ENCODE measurements around the gene TSHZ2.

TSHZ2 gene

DNA sequence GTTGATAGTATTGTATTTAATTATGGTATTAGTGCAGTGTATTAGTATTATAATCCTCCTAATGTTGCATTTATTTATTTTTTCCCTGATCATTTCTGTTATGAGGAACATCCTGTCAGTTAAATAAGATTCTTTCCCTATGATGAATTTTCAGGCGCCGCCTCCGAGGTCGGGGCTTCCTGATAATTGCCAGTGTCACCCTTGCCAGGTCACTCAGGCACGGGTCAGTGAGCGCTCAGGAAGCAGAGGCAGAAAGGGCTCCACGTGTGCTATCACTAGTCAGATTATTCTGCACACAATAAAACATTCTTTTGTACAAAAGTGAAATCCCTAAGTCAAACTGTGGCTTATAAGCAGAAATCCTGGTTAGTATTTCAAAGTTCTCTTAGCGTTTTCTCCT is 64.8 kb downstream of the TSHZ2 start:
- Histone ChIP-seq H4K8ac (ENCODE audit: low read length) (no peak overlapping the region), H3K27ac (ENCODE audit: low read length, poor library complexity, severe bottlenecking) (no peak overlapping the region), H3K23ac (ENCODE audit: low read length in 2 of 2) (no peak overlapping the region), H3K9ac (ENCODE audit: low read length) (peak overlapping the region; percentile 60), H2AFZ (ENCODE audit: low read depth, low read length) (no peak overlapping the region), H3K4me3 (ENCODE audit: insufficient read depth in 1 of 2, low read depth in 1 of 2, low read length in 2 of 2) (no peak overlapping the region), H2AK5ac (ENCODE audit: low read length, severe bottlenecking) (no peak overlapping the region), H3K4me2 (ENCODE audit: low read length, poor library complexity, severe bottlenecking) (no peak overlapping the region), H3K4ac (ENCODE audit: low read depth in 1 of 2, low read length in 2 of 2) (no peak overlapping the region), H3K9me3 (ENCODE audit: control insufficient read depth, low read length) (no peaks in the 10 kb centered on the region), H3K27me3 (ENCODE audit: control insufficient read depth in 1 of 2, insufficient read depth in 1 of 2, low read length in 2 of 2) (no peaks in the 10 kb centered on the region), H3K18ac (ENCODE audit: low read depth in 1 of 2, low read length in 2 of 2) (no peak overlapping the region), H3K14ac (ENCODE audit: low read length in 2 of 2) (no peak overlapping the region), H2BK5ac (ENCODE audit: low read depth, low read length, poor library complexity, severe bottlenecking) (no peak overlapping the region), H3K79me1 (replicated peaks; ENCODE audit: low read length, poor library complexity, severe bottlenecking) (no peaks in the 10 kb centered on the region), H3K36me3 (ENCODE audit: control insufficient read depth in 1 of 2, insufficient read depth in 2 of 2, low read depth in 1 of 2, low read length in 2 of 2) (no peaks in the 10 kb centered on the region), H2BK12ac (ENCODE audit: low read length in 2 of 2) (no peak overlapping the region), H4K91ac (ENCODE audit: low read length) (no peak overlapping the region), H3K4me1 (ENCODE audit: control insufficient read depth, insufficient read depth, low read depth, low read length) (no peaks in the 10 kb centered on the region), H2BK120ac (ENCODE audit: low read depth, low read length) (no peak overlapping the region), H2BK15ac (ENCODE audit: low read depth, poor library complexity, severe bottlenecking) (no peak overlapping the region)
- DNase-seq, result no peak
- 49% methylated on average over 8 of the region's 8 CpGs for WGBS

- H4K8ac ChIP-seq (ENCODE audit: low read length), result no peak overlapping the region
- H3K23ac ChIP-seq (ENCODE audit: low read length in 2 of 2), result no peak overlapping the region
- peak overlapping the region in 1 of 2 experiments; percentile 75 for H3K14ac ChIP-seq (ENCODE audit: low read length in 2 of 2)
- no peak overlapping the region for H2AK5ac ChIP-seq (ENCODE audit: low read length, severe bottlenecking)
- H3K4me3 ChIP-seq (ENCODE audit: insufficient read depth in 1 of 2, low read depth in 1 of 2, low read length in 2 of 2), result no peak overlapping the region
- H3K27ac ChIP-seq (ENCODE audit: low read length, poor library complexity, severe bottlenecking), result no peak overlapping the region
- no peaks in the 10 kb centered on the region for H3K27me3 ChIP-seq (ENCODE audit: control insufficient read depth in 1 of 2, insufficient read depth in 1 of 2, low read length in 2 of 2)
- no peak overlapping the region for H3K4me2 ChIP-seq (ENCODE audit: low read length, poor library complexity, severe bottlenecking)
- DNase-seq, result no peak
- no peak overlapping the region for H2BK120ac ChIP-seq (ENCODE audit: low read depth, low read length)
- H3K18ac ChIP-seq (ENCODE audit: low read depth in 1 of 2, low read length in 2 of 2), result peak overlapping the region in 1 of 2 experiments; percentile 21
- H2BK5ac ChIP-seq (ENCODE audit: low read depth, low read length, poor library complexity, severe bottlenecking), result no peak overlapping the region
- H3K4ac ChIP-seq (ENCODE audit: low read depth in 1 of 2, low read length in 2 of 2), result no peak overlapping the region
- no peaks in the 10 kb centered on the region for H3K79me1 ChIP-seq (replicated peaks; ENCODE audit: low read length, poor library complexity, severe bottlenecking)
- H2BK15ac ChIP-seq (ENCODE audit: low read depth, poor library complexity, severe bottlenecking), result no peak overlapping the region
- WGBS, result 99% methylated on average over 10 of the region's 10 CpGs
- no peaks in the 10 kb centered on the region for H3K4me1 ChIP-seq (ENCODE audit: control insufficient read depth, insufficient read depth, low read depth, low read length)
- H3K9me3 ChIP-seq (ENCODE audit: control insufficient read depth, low read length), result no peaks in the 10 kb centered on the region
- no peak overlapping the region for H2AFZ ChIP-seq (ENCODE audit: low read depth, low read length)
- H2BK12ac ChIP-seq (ENCODE audit: low read length in 2 of 2), result peak overlapping the region in 1 of 2 experiments; percentile 54
- no peaks in the 10 kb centered on the region for H3K36me3 ChIP-seq (ENCODE audit: control insufficient read depth in 1 of 2, insufficient read depth in 2 of 2, low read depth in 1 of 2, low read length in 2 of 2)
- H3K9ac ChIP-seq (ENCODE audit: low read length), result peak overlapping the region; percentile 60
- H4K91ac ChIP-seq (ENCODE audit: low read length), result no peak overlapping the region
Measured at GRCh38 chr20:53037621-53038020, 65.5 kb downstream of the TSHZ2 start.

DNA sequence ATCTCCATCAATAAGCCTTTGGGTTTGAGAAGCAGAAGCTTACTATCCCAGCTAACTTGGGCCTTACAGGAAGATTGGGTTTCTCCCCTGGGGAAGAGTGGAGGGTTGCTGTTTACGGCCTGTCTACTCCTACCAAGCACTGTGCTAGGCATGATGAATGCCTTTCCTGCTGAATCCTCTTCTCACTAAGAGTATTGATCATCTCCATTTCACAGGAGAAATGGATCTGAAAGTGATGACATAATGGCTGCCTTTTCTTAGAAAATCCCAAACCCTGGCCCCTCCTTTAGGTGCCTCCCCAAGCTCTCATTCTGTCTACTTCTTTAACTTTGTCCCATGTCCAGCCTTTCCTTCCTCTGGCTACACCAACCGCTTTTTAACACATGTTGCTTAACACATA is 66.1 kb downstream of the TSHZ2 start:
- WGBS, result no CpG with 5 or more reads among the region's 2 CpGs
- H3K27ac ChIP-seq (ENCODE audit: low read length, poor library complexity, severe bottlenecking), result no peak overlapping the region

GRCh38 chr20:53040693-53041589 is 68.8 kb downstream of the TSHZ2 start:
- H3K14ac ChIP-seq (ENCODE audit: low read length in 2 of 2), result no peak overlapping the region
- peak overlapping the region in 1 of 2 experiments; percentile 63 for H3K4me3 ChIP-seq (ENCODE audit: insufficient read depth in 1 of 2, low read depth in 1 of 2, low read length in 2 of 2)
- no peak overlapping the region for H2BK120ac ChIP-seq (ENCODE audit: low read depth, low read length)
- peak overlapping the region; percentile 87 for H3K9ac ChIP-seq (ENCODE audit: low read length)
- H2BK15ac ChIP-seq (ENCODE audit: low read depth, poor library complexity, severe bottlenecking), result no peak overlapping the region
- H3K4me1 ChIP-seq (ENCODE audit: control insufficient read depth, insufficient read depth, low read depth, low read length), result no peaks in the 10 kb centered on the region
- H3K36me3 ChIP-seq (ENCODE audit: control insufficient read depth in 1 of 2, insufficient read depth in 2 of 2, low read depth in 1 of 2, low read length in 2 of 2), result peaks cover 0 to 6% of the 10 kb centered on the region in 2 experiments
- H3K18ac ChIP-seq (ENCODE audit: low read depth in 1 of 2, low read length in 2 of 2), result no peak overlapping the region
- H3K9me3 ChIP-seq (ENCODE audit: control insufficient read depth, low read length), result no peaks in the 10 kb centered on the region
- H2BK12ac ChIP-seq (ENCODE audit: low read length in 2 of 2), result no peak overlapping the region
- H4K8ac ChIP-seq (ENCODE audit: low read length), result no peak overlapping the region
- H4K91ac ChIP-seq (ENCODE audit: low read length), result no peak overlapping the region
- 91% methylated on average over 14 of the region's 14 CpGs for WGBS
- no peaks in the 10 kb centered on the region for H3K79me1 ChIP-seq (replicated peaks; ENCODE audit: low read length, poor library complexity, severe bottlenecking)
- H3K27ac ChIP-seq (ENCODE audit: low read length, poor library complexity, severe bottlenecking), result no peak overlapping the region
- H3K27me3 ChIP-seq (ENCODE audit: control insufficient read depth in 1 of 2, insufficient read depth in 1 of 2, low read length in 2 of 2), result no peaks in the 10 kb centered on the region
- no peak overlapping the region for H2AK5ac ChIP-seq (ENCODE audit: low read length, severe bottlenecking)
- no peak for DNase-seq
- no peak overlapping the region for H2BK5ac ChIP-seq (ENCODE audit: low read depth, low read length, poor library complexity, severe bottlenecking)
- H2AFZ ChIP-seq (ENCODE audit: low read depth, low read length), result no peak overlapping the region
- peak overlapping the region in 1 of 2 experiments; percentile 9 for H3K23ac ChIP-seq (ENCODE audit: low read length in 2 of 2)
- H3K4me2 ChIP-seq (ENCODE audit: low read length, poor library complexity, severe bottlenecking), result no peak overlapping the region
- H3K4ac ChIP-seq (ENCODE audit: low read depth in 1 of 2, low read length in 2 of 2), result no peak overlapping the region

More for the DNA sequence above, 66.1 kb downstream of the TSHZ2 start:
- H3K79me1 ChIP-seq (replicated peaks; ENCODE audit: low read length, poor library complexity, severe bottlenecking), result no peaks in the 10 kb centered on the region
- H3K36me3 ChIP-seq (ENCODE audit: control insufficient read depth in 1 of 2, insufficient read depth in 2 of 2, low read depth in 1 of 2, low read length in 2 of 2), result no peaks in the 10 kb centered on the region
- no peak overlapping the region for H3K4me3 ChIP-seq (ENCODE audit: insufficient read depth in 1 of 2, low read depth in 1 of 2, low read length in 2 of 2)
- no peak overlapping the region for H3K23ac ChIP-seq (ENCODE audit: low read length in 2 of 2)
- H3K4me2 ChIP-seq (ENCODE audit: low read length, poor library complexity, severe bottlenecking), result no peak overlapping the region
- H4K8ac ChIP-seq (ENCODE audit: low read length), result no peak overlapping the region
- H4K91ac ChIP-seq (ENCODE audit: low read length), result no peak overlapping the region
- no peak overlapping the region for H2BK120ac ChIP-seq (ENCODE audit: low read depth, low read length)
- H3K4me1 ChIP-seq (ENCODE audit: control insufficient read depth, insufficient read depth, low read depth, low read length), result no peaks in the 10 kb centered on the region
- H3K9ac ChIP-seq (ENCODE audit: low read length), result no peak overlapping the region
- no peak overlapping the region for H2AK5ac ChIP-seq (ENCODE audit: low read length, severe bottlenecking)
- H2BK12ac ChIP-seq (ENCODE audit: low read length in 2 of 2), result no peak overlapping the region
- no peak overlapping the region for H2BK15ac ChIP-seq (ENCODE audit: low read depth, poor library complexity, severe bottlenecking)
- H3K4ac ChIP-seq (ENCODE audit: low read depth in 1 of 2, low read length in 2 of 2), result no peak overlapping the region
- H3K9me3 ChIP-seq (ENCODE audit: control insufficient read depth, low read length), result no peaks in the 10 kb centered on the region
- H3K18ac ChIP-seq (ENCODE audit: low read depth in 1 of 2, low read length in 2 of 2), result no peak overlapping the region
- H2BK5ac ChIP-seq (ENCODE audit: low read depth, low read length, poor library complexity, severe bottlenecking), result no peak overlapping the region
- no peaks in the 10 kb centered on the region for H3K27me3 ChIP-seq (ENCODE audit: control insufficient read depth in 1 of 2, insufficient read depth in 1 of 2, low read length in 2 of 2)
- no peak for DNase-seq
- H2AFZ ChIP-seq (ENCODE audit: low read depth, low read length), result no peak overlapping the region
- no peak overlapping the region for H3K14ac ChIP-seq (ENCODE audit: low read length in 2 of 2)

Measured in mesenchymal stem cell (in vitro differentiated cells and primary cell).